ENCODE measurements around the gene ANGEL1. TPM values are rescaled to one million over a fixed set of nuclear protein-coding genes. Genes with fewer than 3 reads are reported as not detected.

Gene ANGEL1
- total and polyA plus RNA-seq, 9 of the 15 experiments (the other 6 are each of a cell fraction or from before 2014, with no cell fraction given), result 2.1 to 22.2 (median 7.3) TPM

GRCh38 chr14:76848879-76849278 lies 36.2 kb upstream of the ANGEL1 start (continued):
- TF ChIP-seq HSF4 (CRISPR knock-in tag; IDR thresholded peaks at IDR 0.05; ENCODE audit: borderline replicate concordance) (no peak), ATF2 (CRISPR knock-in tag; IDR thresholded peaks at IDR 0.05) (no peak), COPS2 (conservative IDR thresholded peaks at IDR 0.05) (no peak), FOXJ2 (tag; IDR thresholded peaks at IDR 0.05) (no peak), SRSF7 (optimal IDR thresholded peaks at IDR 0.05; ENCODE audit: low read depth, low read length) (no peak), ZBTB2 (IDR thresholded peaks at IDR 0.05) (no peak), ZBTB49 (CRISPR knock-in tag; IDR thresholded peaks at IDR 0.05; ENCODE audit: borderline replicate concordance) (no peak)

Data from K562 (cell line).